OCI-LY1 (cell line): Measurements from ENCODE around the gene SLC24A4.

ENCODE experiments used
- H2AFZ ChIP-seq: fragments of 200-600 bp; sonication (generic), shearing (Covaris generic); 2 replicates; pipeline ENCODE4 v1.6.0; 2014; ENCODE audit warnings: antibody characterized with exemption, mild to moderate bottlenecking, low read length
- H3F3A ChIP-seq: fragments of 200-600 bp; sonication (generic), shearing (Covaris generic); 2 replicates; pipeline ENCODE4 v1.6.0; 2014; ENCODE audit warnings: mild to moderate bottlenecking, antibody characterized with exemption, low read length, moderate library complexity; ENCODE audit not compliant: insufficient read depth
- H3K27ac ChIP-seq: fragments of 200-600 bp; sonication (generic); 2 replicates; pipeline ENCODE4 v1.5.1; 2014; ENCODE audit warnings: low read length, mixed run types, mild to moderate bottlenecking, low read depth; ENCODE audit not compliant: poor library complexity, severe bottlenecking
- H3K27me3 ChIP-seq: fragments of 200-600 bp; sonication (generic); 2 replicates; pipeline ENCODE4 v1.6.0; 2014; ENCODE audit warnings: antibody characterized with exemption, mild to moderate bottlenecking, low read length, moderate library complexity; ENCODE audit not compliant: insufficient read depth
- H3K36me3 ChIP-seq: fragments of 200-600 bp; sonication (generic); 2 replicates; pipeline ENCODE4 v1.6.1; 2014; ENCODE audit warnings: mild to moderate bottlenecking, antibody characterized with exemption, low read length, moderate library complexity, mixed read lengths; ENCODE audit not compliant: insufficient read depth
- H3K4me1 ChIP-seq: fragments of 200-600 bp; sonication (generic); 2 replicates; pipeline ENCODE4 v1.5.1; 2014; ENCODE audit warnings: mild to moderate bottlenecking, low read length, moderate library complexity; ENCODE audit not compliant: insufficient read depth, severe bottlenecking
- H3K4me2 ChIP-seq: fragments of 200-600 bp; sonication (generic), shearing (Covaris generic); 2 replicates; pipeline ENCODE4 v1.6.1; 2014; ENCODE audit warnings: low read length
- H3K4me3 ChIP-seq: fragments of 200-600 bp; sonication (generic); 2 replicates; pipeline ENCODE4 v1.5.1; 2014; ENCODE audit warnings: low read length, low read depth, mild to moderate bottlenecking, mixed read lengths; ENCODE audit not compliant: poor library complexity, severe bottlenecking
- H3K79me2 ChIP-seq: fragments of 200-600 bp; shearing (Covaris generic); 2 replicates; pipeline ENCODE4 v1.6.1; 2016; ENCODE audit warnings: mixed run types, low read length, mixed read lengths; ENCODE audit not compliant: insufficient read depth
- H3K9ac ChIP-seq: fragments of 200-600 bp; sonication (generic), shearing (Covaris generic); 2 replicates; pipeline ENCODE4 v1.6.1; 2014; ENCODE audit warnings: mild to moderate bottlenecking, low read length, mixed read lengths
- H3K9me2 ChIP-seq: fragments of 200-600 bp; sonication (generic), shearing (Covaris generic); 2 replicates; pipeline ENCODE4 v1.6.1; 2014; ENCODE audit warnings: low read depth, mild to moderate bottlenecking, low read length, mixed read lengths
- H3K9me3 ChIP-seq: fragments of 200-600 bp; shearing (Covaris generic); 2 replicates; pipeline ENCODE4 v1.6.1; 2014; ENCODE audit warnings: low read length, mixed read lengths
- H4K20me1 ChIP-seq: fragments of 200-600 bp; sonication (generic), shearing (Covaris generic); 2 replicates; pipeline ENCODE4 v1.6.0; 2016; ENCODE audit warnings: mild to moderate bottlenecking, low read length; ENCODE audit not compliant: insufficient read depth
- EZH2 ChIP-seq: fragments of 200-600 bp; sonication (generic), shearing (Covaris generic); IDR thresholded peaks from 2 replicates; pipeline ENCODE4 v1.8.0; 2017; ENCODE audit warnings: borderline replicate concordance, mixed run types, mild to moderate bottlenecking, antibody characterized with exemption, low read length, moderate library complexity, mixed read lengths
- TF ChIP-seq, protein P1 (sequence below): fragments of 200-600 bp; sonication (generic), shearing (Covaris generic); IDR thresholded peaks from 2 replicates; pipeline ENCODE4 v1.5.1; 2017; ENCODE audit warnings: mild to moderate bottlenecking, antibody characterized with exemption, low read length, moderate library complexity, mixed read lengths

Gene SLC24A4

DNA sequence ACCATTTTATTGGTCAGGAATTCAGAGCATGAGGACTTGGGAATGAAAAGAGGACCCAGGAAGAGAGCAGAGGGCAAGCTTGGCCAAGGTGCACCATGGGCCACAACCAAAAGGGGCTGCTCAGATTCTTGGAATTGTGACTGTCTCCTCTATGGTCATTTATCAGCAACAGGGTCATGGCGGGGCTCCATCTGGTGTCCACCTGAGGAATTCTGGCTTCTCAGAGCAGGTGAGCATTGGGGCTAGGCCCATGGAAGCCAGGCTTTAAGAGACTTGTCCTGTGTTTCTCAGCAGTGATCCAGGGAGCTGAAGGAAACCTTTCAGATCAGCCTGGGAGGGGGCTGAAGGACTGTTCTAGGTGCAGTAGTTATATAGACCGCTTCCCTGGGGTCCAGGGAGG lies 188.0 kb downstream of the SLC24A4 start:
- Histone ChIP-seq H3K4me1 (no peaks in the 10 kb centered on the region), H4K20me1 (no peaks in the 10 kb centered on the region), H3K36me3 (no peaks in the 10 kb centered on the region), H3K27me3 (no peaks in the 10 kb centered on the region), H3K9ac (no peak overlapping the region), H3K4me3 (no peak overlapping the region), H3K9me2 (no peaks in the 10 kb centered on the region), H2AFZ (no peak overlapping the region), H3K27ac (no peak overlapping the region), H3K4me2 (no peak overlapping the region), H3K79me2 (no peaks in the 10 kb centered on the region), H3F3A (no peaks in the 10 kb centered on the region), H3K9me3 (no peaks in the 10 kb centered on the region)
- TF ChIP-seq, protein P1, sequence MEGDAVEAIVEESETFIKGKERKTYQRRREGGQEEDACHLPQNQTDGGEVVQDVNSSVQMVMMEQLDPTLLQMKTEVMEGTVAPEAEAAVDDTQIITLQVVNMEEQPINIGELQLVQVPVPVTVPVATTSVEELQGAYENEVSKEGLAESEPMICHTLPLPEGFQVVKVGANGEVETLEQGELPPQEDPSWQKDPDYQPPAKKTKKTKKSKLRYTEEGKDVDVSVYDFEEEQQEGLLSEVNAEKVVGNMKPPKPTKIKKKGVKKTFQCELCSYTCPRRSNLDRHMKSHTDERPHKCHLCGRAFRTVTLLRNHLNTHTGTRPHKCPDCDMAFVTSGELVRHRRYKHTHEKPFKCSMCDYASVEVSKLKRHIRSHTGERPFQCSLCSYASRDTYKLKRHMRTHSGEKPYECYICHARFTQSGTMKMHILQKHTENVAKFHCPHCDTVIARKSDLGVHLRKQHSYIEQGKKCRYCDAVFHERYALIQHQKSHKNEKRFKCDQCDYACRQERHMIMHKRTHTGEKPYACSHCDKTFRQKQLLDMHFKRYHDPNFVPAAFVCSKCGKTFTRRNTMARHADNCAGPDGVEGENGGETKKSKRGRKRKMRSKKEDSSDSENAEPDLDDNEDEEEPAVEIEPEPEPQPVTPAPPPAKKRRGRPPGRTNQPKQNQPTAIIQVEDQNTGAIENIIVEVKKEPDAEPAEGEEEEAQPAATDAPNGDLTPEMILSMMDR = no peak
- TF ChIP-seq EZH2 = no peak

DNA sequence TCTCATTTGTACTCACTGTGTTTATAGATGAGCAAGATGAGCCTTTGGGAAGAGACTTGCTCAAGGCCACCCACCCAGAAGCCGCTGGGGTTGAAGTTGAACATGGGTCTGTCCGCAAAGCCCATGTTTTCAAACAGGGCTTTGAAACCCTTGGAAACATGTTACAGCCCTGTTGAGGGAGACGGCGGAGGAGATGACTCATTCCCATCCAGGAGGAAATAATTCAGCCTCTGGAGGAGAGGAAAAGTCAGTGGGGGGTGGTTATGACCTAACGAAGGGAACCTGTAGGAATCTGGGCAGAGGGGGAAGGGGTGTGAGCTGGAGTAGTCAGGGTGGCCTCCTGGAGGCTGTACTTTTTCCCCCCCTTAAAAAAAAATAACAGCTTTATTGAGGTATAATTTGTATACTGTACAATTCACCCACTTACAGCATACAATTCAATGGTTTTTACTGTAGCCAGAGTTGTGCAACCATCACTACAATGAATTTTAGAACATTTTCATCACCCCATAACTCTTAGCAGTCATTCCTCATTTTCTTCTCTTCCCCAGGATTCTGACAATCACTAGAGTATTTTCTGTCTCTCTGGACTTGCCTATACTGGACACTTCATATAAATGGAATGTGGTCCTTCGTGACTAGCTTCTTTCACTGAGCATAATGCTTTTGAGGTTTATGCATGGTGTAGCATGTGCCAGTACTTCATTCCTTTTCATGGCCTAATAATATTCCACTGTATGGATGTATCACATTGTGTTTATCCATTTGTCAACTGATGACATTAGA lies 188.7 kb downstream of the SLC24A4 start:
- no peaks in the 10 kb centered on the region for H3K27me3 ChIP-seq
- no peaks in the 10 kb centered on the region for H3F3A ChIP-seq
- H3K27ac ChIP-seq = no peak overlapping the region
- no peaks in the 10 kb centered on the region for H3K4me1 ChIP-seq
- no peaks in the 10 kb centered on the region for H3K79me2 ChIP-seq
- no peaks in the 10 kb centered on the region for H3K9me3 ChIP-seq
- H3K4me2 ChIP-seq = no peak overlapping the region
- H2AFZ ChIP-seq = no peak overlapping the region
- no peak overlapping the region for H3K9ac ChIP-seq
- H3K9me2 ChIP-seq = no peaks in the 10 kb centered on the region
- H3K36me3 ChIP-seq = no peaks in the 10 kb centered on the region
- H3K4me3 ChIP-seq = no peak overlapping the region
- no peaks in the 10 kb centered on the region for H4K20me1 ChIP-seq
- no peak for TF ChIP-seq EZH2
- TF ChIP-seq, protein P1 = no peak

DNA sequence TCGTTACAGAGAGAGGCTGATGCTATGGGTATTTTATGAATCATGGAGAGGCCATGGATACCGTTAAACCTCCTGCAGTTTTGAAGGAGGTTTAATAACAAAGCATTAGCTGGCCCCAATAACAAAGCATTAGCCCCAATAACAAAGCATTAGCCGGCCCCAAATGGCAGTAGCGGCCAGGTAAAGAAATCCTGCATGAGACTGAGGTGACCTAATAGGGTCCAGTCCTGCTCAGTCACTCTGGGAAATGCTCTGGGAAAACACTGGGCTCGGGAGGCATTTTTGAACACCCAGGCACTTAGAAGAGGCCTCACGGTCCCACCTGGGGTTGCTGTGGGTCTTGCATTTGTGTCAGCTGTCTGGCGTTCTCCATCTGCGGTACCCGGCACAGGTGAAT lies 189.8 kb downstream of the SLC24A4 start:
- Histone ChIP-seq H3K27me3 (no peaks in the 10 kb centered on the region), H2AFZ (no peak overlapping the region), H3K9ac (no peak overlapping the region), H3K4me1 (no peaks in the 10 kb centered on the region), H4K20me1 (no peaks in the 10 kb centered on the region), H3K9me2 (no peaks in the 10 kb centered on the region), H3K27ac (no peak overlapping the region), H3K4me3 (no peak overlapping the region), H3K79me2 (no peaks in the 10 kb centered on the region), H3F3A (no peaks in the 10 kb centered on the region), H3K9me3 (no peaks in the 10 kb centered on the region), H3K36me3 (no peaks in the 10 kb centered on the region), H3K4me2 (no peak overlapping the region)
- TF ChIP-seq EZH2 = no peak
- TF ChIP-seq, protein P1 = no peak
